ENCODE measurements around the gene LEMD3.

Gene LEMD3

DNA sequence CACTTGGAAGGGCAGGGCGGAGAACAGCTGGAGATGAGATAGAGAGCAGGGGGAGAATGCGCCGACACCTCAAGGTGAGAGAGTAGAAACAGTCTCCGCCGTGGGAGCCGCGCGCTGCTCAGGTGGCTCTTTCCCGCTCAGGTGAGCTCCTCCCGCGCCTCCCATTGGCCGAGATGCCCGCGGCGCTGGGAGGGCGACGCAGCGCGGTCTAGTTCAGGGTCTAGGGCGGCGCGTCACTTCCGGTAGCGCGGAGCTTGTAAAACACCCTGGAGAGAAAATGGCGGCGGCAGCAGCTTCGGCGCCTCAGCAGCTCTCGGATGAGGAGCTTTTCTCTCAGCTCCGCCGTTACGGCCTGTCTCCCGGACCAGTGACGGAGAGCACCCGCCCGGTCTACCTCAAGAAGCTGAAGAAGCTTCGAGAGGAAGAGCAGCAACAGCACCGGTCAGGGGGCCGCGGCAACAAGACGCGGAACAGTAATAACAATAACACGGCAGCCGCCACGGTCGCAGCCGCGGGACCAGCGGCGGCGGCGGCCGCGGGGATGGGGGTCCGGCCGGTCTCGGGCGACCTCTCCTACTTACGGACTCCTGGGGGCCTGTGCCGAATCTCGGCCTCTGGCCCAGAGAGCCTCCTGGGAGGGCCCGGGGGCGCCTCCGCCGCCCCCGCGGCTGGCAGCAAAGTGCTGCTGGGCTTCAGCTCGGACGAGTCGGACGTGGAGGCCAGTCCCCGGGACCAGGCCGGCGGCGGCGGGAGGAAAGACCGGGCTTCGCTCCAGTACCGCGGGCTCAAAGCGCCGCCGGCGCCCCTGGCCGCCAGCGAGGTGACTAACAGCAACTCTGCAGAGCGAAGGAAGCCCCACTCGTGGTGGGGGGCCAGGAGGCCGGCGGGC lies at the start of gene LEMD3:
LEMD3 (plus strand) TSS at position 264 of the 889 bp plus-strand sequence; CDS start at position 278, 14 bp downstream.
- TF ChIP-seq GATA3 (IDR thresholded peaks at IDR 0.05; ENCODE audit: low read depth, low read length): no peak
- TF ChIP-seq GATA2 (IDR thresholded peaks at IDR 0.05; ENCODE audit: low read depth, low read length): no peak

GRCh38 chr12:65121049-65121955 lies 48.1 kb upstream of the LEMD3 start, which contains the start of gene WIF1:
Gene WIF1, minus strand, starts transcription at chr12:65121305. Its CDS starts 114 bp downstream, at chr12:65121191.
- TF ChIP-seq GATA2 (IDR thresholded peaks at IDR 0.05; ENCODE audit: low read depth, low read length) (no peak), GATA3 (IDR thresholded peaks at IDR 0.05; ENCODE audit: low read depth, low read length) (no peak)

DNA sequence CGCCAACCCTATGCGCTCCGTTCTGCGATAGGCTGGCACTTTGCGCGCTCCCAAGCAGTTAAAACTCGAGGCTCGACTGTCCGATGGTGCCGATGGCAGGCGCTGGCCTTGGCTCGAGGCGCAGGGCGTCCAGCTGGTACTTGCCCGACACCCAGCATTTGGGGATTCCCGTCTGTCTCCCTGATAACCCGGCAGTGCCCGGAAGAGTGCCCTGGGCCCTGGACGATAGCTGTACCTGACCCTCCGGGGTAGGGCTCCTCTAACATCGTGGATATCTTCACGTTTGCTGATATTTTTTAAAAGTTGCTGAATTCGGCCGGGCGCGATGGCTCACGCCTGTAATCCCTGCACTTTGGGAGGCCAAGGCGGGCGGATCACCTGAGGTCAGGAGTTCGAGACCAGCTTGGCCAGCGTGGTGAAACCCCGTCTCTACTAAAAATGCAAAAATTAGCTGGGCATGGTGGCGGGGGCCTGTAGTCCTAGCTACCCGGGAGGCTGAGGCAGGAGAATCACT lies 47.4 kb upstream of the LEMD3 start:
- TF ChIP-seq GATA2 (IDR thresholded peaks at IDR 0.05; ENCODE audit: low read depth, low read length) (no peak), GATA3 (IDR thresholded peaks at IDR 0.05; ENCODE audit: low read depth, low read length) (no peak)

GRCh38 chr12:65122703-65123102 lies 46.7 kb upstream of the LEMD3 start:
- TF ChIP-seq GATA2 (IDR thresholded peaks at IDR 0.05; ENCODE audit: low read depth, low read length) (no peak), GATA3 (IDR thresholded peaks at IDR 0.05; ENCODE audit: low read depth, low read length) (no peak)

GRCh38 chr12:65123435-65124063 lies 45.8 kb upstream of the LEMD3 start:
- TF ChIP-seq GATA2 (IDR thresholded peaks at IDR 0.05; ENCODE audit: low read depth, low read length) (no peak), GATA3 (IDR thresholded peaks at IDR 0.05; ENCODE audit: low read depth, low read length) (no peak)

DNA sequence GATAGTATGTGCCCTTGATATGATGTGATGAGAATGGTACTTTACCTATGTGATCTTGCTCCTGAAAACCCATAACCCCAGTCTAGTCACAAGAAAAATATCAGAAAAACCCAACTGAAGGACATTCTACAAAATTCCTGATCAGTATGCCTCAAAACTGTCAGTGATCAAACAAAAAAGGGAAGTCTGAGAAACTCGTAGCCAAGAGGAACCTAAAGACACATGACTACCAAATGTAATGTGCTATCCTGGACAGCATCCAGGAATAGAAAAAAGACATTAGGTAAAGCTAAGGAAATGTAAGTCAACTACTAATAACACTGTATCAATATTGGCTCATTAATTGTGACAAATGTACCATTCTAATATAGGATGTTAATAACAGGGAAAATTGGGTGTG lies 44.1 kb upstream of the LEMD3 start:
- TF ChIP-seq GATA2 (IDR thresholded peaks at IDR 0.05; ENCODE audit: low read depth, low read length): no peak
- no peak for TF ChIP-seq GATA3 (IDR thresholded peaks at IDR 0.05; ENCODE audit: low read depth, low read length)

- TF ChIP-seq GATA3 (IDR thresholded peaks at IDR 0.05; ENCODE audit: low read depth, low read length) (no peak), GATA2 (IDR thresholded peaks at IDR 0.05; ENCODE audit: low read depth, low read length) (no peak)
These were observed 43.4 kb upstream of the LEMD3 start for GRCh38 chr12:65125975-65126374.

DNA sequence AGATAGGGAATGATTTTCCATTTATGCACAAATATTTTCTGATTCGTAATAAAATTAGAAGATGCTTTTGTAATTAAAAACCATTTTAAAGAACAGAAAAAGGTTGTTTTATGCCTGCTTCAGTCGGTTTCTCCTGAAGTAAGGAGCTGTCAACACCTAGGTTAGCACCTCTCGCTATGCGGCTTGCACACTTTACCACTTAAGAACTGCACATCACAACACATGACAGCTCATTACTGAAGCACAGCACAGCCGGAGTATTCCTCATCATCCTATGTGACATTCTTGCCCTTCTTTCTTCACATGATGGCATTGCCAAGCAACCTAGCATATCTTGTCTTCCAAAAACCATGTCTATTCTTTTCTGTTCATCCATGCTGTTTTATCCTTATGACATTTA lies 42.9 kb upstream of the LEMD3 start:
- TF ChIP-seq GATA2 (IDR thresholded peaks at IDR 0.05; ENCODE audit: low read depth, low read length): no peak

GRCh38 chr12:65133879-65134278 lies 35.5 kb upstream of the LEMD3 start:
- TF ChIP-seq GATA3 (IDR thresholded peaks at IDR 0.05; ENCODE audit: low read depth, low read length): no peak
- no peak for TF ChIP-seq GATA2 (IDR thresholded peaks at IDR 0.05; ENCODE audit: low read depth, low read length)

DNA sequence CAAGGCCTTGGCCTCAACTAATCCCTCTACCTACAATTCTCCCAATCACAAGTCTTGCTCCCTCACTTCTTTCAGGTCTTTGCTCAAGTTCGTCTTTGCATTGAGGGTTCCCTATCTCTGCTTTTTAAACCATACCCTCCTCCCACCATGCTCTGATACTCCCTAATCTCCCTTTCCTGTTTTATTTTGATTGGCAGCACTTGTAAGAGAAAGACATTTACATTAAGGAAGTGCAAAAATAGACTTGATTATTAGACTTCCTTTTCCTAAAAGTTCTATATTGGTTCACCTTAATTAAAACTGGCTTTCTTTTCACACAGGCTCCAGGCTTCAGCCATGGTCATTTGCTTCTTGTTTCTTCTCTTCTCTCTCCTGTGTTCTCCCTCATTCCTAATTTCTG lies 30.0 kb upstream of the LEMD3 start:
- TF ChIP-seq GATA3 (IDR thresholded peaks at IDR 0.05; ENCODE audit: low read depth, low read length): no peak

DNA sequence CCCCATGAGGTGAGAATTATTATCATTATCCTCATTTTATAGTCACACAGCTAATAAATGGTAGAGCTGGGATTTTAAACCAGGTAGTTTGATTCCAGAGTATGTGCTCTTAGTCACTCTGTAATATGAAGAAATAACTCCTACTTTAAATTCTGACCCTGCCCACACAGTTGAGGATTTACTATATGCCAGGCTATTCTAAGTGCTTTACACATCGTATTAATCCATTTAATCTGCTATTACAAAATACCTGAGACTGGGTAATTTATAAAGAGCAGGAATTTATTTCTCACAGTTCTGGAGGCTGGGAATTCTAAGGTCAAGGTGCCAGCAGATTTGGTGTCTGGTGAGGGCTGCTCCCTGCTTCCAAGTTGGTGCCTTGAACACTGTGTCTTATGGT lies 28.6 kb upstream of the LEMD3 start:
- TF ChIP-seq GATA3 (IDR thresholded peaks at IDR 0.05; ENCODE audit: low read depth, low read length) (no peak), GATA2 (IDR thresholded peaks at IDR 0.05; ENCODE audit: low read depth, low read length) (no peak)

DNA sequence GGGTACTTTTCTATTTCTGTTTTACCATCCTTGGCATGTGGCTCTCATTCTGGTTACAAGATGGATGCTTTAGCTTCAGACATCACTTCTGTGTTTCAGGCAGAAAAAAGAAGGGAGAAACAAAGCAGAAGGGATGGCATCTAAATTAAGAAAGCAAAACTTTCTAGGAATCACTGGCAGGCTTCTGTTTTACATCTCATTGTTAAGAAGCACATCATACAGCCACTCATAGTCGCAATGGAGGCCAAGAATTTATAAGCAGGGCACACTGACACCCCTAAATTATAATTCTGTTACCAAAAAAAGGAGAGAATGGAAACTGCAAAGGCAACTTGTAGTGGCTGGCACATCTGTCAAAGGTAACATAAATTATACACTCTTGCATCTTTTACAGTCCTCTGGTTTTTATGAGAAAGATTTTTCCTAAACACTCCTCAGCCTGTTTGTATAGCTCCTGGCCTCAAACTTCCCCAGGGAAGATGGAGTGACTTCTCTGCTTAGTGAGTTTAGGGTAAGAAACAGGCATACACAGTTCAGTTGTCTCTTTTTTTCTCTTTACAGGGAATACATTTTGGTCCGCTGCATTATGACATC lies 22.0 kb upstream of the LEMD3 start:
- TF ChIP-seq GATA3 (IDR thresholded peaks at IDR 0.05; ENCODE audit: low read depth, low read length) (no peak), GATA2 (IDR thresholded peaks at IDR 0.05; ENCODE audit: low read depth, low read length) (no peak)

DNA sequence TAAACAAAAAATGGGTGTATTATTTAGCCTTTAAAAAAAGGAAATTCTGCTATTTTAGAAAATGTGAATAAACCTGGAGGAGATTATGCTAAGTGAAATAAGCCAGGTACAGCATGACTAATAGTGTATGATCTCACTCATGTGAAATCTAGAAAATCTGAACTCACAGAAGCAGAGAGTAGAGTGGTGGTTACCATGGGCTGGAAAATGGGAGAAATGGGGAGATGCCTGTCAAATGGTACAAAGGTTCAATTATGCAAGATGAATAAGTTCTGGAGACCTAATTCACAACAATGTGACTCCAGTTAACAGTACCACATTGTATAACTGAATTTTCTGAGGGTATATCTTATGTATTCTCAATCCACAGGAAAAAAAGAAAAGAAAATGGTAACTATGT lies 17.4 kb upstream of the LEMD3 start:
- TF ChIP-seq GATA2 (IDR thresholded peaks at IDR 0.05; ENCODE audit: low read depth, low read length) (no peak), GATA3 (IDR thresholded peaks at IDR 0.05; ENCODE audit: low read depth, low read length) (no peak)
